Measurements from ENCODE around the gene UBE4B.

The UBE4B gene

GRCh38 chr1:10042746-10043145 lies 10.0 kb downstream of the UBE4B start:
- no peak for DNase-seq (ENCODE audit: low spot score)

GRCh38 chr1:10045480-10046355 lies 13.0 kb downstream of the UBE4B start:
- DNase-seq (ENCODE audit: low spot score), result no peak

DNA sequence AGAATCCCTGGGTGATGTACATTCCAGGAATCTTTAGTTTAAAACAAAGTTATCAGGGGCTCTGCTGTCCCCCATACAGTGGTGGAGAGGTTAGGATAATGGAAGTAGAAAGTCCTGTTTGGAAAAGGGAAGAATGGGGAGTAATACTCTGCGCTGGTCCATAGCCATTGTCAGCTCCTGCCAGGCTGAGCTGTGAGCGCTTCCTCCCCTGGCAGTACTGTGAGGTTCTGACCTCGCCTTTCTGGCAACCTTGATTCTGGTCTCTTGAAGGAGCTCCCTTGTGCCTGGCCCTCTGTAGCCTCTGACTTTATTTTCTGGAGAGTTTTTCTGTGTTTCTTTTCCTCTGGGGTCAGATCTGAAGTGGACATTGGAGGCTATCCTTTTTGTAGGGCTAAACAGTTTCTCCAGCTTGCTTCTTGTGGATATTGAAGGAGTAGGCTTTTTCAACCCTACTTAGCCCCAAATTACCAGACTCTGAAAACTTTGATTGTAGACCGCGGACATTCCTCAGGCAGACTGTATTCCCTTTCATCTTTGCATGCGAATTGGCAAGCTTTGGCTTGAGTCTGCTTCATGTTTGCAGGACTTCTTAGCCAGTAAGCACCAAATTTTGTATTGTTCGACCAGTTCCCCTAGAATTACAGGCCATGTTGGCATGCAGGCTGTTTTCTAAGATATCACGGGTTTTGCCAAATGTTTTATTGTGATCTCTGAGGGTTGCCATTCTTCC lies 13.8 kb downstream of the UBE4B start:
- DNase-seq (ENCODE audit: low spot score), result no peak

GRCh38 chr1:10048601-10049000 lies 15.8 kb downstream of the UBE4B start:
- no peak for DNase-seq (ENCODE audit: low spot score)

DNA sequence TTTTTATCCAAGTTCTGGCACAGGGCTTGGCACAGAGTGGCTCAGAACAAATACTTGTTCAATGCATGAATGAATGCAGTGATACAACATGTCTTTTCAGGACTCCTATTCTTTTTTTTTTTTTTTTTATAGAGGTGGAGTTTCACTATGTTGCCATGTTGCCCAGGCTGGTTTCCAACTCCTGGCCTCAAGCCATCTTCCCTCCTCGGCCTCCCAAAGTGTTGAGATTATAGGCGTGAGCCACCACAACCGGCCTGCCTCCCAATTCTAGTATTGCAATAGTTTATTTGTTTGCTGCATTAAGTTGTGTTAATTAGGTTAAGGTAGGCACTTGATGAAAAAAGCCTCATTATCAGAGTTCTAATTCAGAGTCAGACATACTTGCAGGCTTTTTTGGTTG lies 17.9 kb downstream of the UBE4B start:
- DNase-seq (ENCODE audit: low spot score), result no peak

DNA sequence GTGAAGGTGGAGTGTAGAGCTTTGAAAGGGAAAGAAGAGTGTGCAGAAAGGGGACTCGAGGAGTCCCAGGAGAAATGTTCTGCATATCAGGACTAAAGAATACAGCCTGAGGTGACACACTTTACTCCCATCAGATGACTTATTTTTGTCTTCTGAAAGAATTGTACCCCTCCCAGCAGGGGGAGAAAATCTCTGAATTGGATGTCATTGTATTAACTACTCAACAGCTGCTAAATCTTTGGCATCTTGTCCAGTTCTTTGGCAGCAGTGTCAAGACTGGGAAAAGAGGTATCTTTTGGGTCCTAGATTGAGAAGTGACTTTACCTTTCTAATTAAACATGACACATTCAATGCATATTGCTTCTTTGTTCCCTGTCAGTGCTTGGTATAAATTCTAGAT lies 18.9 kb downstream of the UBE4B start:
- no peak for DNase-seq (ENCODE audit: low spot score)

- DNase-seq (ENCODE audit: low spot score), result no peak
These were observed 19.6 kb downstream of the UBE4B start for GRCh38 chr1:10052347-10052746.

DNA sequence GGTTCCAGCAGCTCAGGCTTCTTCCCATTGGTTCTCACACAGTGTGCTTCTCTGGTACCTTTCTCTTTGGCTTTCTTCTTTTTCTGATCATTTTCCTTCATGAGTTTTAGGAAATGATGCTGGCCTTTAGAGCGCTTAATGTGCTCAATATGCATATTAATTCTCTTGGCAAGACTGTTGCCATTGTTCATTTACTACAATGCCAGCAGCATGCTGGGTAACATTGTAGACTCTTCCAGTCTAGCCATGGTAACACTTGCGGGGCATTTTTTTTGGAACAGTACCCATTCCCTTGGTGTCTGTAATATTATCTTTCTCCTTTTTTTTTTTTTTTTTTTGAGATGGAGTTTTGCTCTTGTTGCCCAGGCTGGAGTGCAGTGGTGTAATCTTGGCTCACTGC lies 21.7 kb downstream of the UBE4B start:
- DNase-seq (ENCODE audit: low spot score), result no peak

- DNase-seq (ENCODE audit: low spot score), result no peak
These were observed 23.8 kb downstream of the UBE4B start for GRCh38 chr1:10056599-10056987.

DNA sequence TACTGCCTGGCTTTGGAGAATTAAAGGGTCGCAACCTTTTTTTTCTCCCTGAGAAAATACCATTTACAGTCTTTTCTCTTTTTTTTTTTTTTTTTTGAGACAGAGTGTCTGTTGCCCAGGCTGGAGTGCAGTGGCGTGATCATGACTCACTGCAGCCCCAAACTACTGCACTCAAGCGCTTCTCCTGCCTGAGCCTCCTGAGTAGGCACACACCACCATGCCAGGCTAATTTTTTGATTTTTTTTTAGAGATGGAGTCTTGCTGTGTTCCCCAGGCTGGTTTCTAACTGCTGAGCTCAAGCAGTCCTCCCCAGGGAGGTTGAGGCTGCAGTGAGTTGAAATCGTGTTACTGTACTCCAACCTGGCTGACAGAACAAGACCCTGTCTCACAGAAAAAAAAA lies 24.6 kb downstream of the UBE4B start:
- no peak for DNase-seq (ENCODE audit: low spot score)

DNA sequence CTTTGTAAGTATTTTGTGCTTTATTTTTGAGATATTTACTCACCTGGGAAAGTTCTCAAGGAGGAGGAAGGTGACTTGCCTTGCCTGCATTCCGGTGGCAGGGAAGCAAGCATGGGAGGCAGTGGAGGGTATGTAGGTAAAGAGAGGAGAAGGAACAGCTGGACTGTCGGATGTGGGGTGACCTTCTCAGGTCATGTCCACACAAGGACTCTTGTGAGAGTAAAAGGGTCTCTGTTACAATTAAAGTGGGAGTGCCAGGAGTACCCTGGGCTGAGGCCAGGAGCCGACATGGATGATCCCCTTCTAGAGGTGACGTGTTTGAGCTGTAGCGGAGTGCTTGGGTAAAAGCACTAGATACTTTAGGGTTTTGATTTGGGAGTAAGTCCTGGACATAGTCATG lies 25.0 kb downstream of the UBE4B start:
- no peak for DNase-seq (ENCODE audit: low spot score)

- DNase-seq (ENCODE audit: low spot score), result no peak
These were observed 26.6 kb downstream of the UBE4B start for GRCh38 chr1:10059342-10059718.

DNA sequence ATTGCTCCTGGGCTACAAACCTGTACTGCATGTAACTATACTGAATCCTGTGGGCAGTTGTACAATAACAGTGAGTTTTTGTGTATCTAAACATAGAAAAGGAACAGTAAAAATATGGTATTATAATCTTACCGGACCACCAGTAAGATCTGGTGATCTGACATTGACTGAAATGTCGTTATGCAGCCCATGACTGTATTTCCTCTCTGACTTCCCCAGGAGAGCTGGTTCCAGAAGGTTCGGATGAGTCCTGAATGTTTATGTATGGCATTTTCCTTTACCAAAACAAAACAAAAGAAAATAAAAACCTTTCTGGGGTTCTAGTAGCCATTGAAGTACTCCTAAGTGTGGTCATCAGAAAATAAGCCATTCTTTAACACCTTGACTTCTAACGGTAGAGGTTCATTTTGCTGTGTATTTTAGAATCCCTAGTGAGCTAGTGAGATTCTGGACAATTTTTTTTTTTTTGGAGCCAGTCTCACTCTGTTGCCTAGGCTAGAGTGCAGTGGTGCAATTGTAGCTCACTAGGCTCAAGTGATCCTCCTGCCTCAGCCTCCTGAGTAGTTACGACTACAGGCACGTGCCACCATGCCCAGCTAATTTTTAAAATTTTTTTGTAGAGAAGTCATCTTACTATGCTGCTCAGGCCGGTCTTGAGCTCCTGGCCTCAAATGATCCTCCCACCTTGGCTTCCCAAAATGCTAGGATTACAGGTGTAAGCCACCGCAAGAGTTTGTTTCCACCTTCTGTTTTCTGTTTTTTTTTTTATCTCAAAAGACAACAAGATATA lies 27.7 kb downstream of the UBE4B start:
- no peak for DNase-seq (ENCODE audit: low spot score)

GRCh38 chr1:10061276-10061675 lies 28.5 kb downstream of the UBE4B start:
- DNase-seq (ENCODE audit: low spot score), result no peak

- no peak for DNase-seq (ENCODE audit: low spot score)
These were observed 31.1 kb downstream of the UBE4B start for GRCh38 chr1:10063878-10064277.

DNA sequence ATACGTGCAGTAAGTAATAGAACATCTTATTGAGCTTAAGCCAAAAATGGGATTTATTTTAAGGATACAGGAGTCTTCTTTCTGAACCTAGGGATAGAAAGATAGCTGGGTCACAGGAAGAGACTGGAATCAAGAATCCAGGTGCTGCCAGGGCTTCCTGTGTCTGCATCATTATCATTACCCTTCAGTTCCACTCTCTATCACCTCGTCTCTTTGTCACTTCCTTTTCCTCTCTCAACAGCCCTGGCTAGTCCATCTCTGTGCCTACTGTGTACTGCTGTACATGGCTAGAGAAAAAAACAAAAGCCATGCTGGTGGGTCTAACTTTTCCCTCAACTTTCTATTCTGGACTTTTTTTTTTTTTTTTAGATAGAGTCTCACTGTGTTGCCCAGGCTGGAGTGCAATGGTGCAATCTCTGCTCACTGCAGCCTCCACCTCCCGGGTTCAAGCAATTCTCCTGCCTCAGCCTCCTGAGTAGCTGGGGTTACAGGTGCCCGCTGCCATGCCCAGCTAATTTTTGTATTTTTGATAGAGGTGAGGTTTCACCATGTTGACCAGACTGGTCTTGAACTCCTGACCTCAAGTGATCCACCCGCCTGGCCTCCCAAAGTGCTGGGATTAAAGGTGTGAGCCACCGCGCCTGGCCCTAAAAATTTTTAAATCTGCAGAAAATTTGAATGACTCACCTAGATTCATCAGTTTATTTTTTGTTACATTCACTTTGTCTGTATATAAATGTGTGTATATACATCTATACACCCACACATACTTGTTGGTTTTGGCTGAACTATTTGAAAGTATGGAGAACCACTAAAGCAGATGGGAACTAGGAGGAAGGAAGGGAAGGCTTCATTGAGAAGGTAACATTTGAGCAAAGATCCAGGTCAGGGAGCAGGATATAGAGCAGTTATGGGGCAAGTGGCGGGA lies 31.9 kb downstream of the UBE4B start:
- DNase-seq (ENCODE audit: low spot score), result no peak

GRCh38 chr1:10065344-10065685 lies 32.6 kb downstream of the UBE4B start:
- DNase-seq (ENCODE audit: low spot score), result no peak

- DNase-seq (ENCODE audit: low spot score), result no peak
These were observed 33.0 kb downstream of the UBE4B start for GRCh38 chr1:10065760-10066159.

DNA sequence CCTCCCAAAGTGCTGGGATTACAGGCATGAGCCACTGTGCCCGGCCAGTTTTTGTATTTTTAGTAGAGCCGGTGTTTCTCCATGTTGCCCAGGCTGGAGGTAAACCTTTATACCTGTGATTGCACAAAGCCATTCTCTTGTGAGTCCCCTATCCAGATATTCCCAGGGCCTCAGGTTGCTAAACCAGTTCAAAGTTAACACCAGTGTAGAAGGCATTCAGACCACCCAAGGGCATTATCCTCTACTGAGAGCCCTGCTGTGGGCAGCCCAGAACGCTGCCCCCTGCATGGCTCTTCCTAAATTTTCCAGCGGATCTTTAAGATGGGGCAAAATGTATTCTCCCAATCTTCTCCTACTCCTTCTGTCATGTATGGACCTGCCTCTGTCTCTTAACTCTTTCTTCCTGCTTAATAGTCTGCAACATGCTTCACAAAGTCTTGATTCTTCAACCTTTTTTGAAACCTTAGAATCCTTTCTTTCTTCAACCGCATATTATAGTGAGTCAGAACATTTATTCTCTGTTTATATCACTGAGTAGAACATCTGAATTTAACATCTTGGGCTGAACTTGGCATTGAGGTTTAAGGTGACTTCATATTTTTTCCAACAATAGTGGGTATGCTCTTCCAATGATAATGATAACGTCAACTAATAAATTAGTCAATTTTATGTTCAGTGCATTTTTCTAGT lies 36.0 kb downstream of the UBE4B start:
- no peak for DNase-seq (ENCODE audit: low spot score)

- no peak for DNase-seq (ENCODE audit: low spot score)
These were observed 37.4 kb downstream of the UBE4B start for GRCh38 chr1:10070206-10070605.

- no peak for DNase-seq (ENCODE audit: low spot score)
These were observed 38.9 kb downstream of the UBE4B start for GRCh38 chr1:10071640-10072039.
